ENCODE results near the gene MAGED2.
"Not testable (repeated sequence)": the region's sequence is repeated elsewhere in the genome, so short reads cannot be mapped to it uniquely, and the experiment has no call there.

The MAGED2 gene

DNA sequence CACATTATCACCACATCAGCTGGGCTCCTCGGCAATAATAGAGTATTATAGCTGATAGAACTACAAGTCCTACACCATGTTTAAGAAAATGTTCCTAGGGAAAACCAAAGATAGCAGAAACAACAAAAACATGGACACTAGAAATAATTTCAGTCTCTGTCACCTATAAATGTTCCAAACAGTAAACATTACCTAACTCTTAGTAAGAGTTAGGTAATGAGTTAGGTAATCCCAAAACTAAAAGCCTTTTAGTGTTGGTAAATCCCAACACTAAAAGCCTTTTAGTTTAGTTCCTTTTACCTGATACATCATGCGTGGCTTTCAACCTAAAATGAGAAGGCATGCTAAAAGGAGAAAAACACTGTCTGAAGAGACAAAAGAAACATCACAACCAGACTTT lies 35.5 kb downstream of the MAGED2 start:
- no peak overlapping the region for H3K4me3 ChIP-seq (IDR thresholded peaks at IDR 0.05; ENCODE audit: insufficient read depth, low read depth, low read length)
- H4K20me1 ChIP-seq (ENCODE audit: insufficient read depth) = no peaks in the 10 kb centered on the region
- no peaks in the 10 kb centered on the region for H3K4me1 ChIP-seq (ENCODE audit: low read depth, poor library complexity, severe bottlenecking)
- no peak overlapping the region for H2AFZ ChIP-seq (ENCODE audit: low read depth)
- no peak overlapping the region for H3K9ac ChIP-seq
- no peak overlapping the region for H3K4me2 ChIP-seq
- no peak overlapping the region for H3K27ac ChIP-seq
- H3K36me3 ChIP-seq (ENCODE audit: insufficient read depth) = no peaks in the 10 kb centered on the region
- no peaks in the 10 kb centered on the region for H3K27me3 ChIP-seq (ENCODE audit: insufficient read depth, low read depth)
- TF ChIP-seq, protein P1, sequence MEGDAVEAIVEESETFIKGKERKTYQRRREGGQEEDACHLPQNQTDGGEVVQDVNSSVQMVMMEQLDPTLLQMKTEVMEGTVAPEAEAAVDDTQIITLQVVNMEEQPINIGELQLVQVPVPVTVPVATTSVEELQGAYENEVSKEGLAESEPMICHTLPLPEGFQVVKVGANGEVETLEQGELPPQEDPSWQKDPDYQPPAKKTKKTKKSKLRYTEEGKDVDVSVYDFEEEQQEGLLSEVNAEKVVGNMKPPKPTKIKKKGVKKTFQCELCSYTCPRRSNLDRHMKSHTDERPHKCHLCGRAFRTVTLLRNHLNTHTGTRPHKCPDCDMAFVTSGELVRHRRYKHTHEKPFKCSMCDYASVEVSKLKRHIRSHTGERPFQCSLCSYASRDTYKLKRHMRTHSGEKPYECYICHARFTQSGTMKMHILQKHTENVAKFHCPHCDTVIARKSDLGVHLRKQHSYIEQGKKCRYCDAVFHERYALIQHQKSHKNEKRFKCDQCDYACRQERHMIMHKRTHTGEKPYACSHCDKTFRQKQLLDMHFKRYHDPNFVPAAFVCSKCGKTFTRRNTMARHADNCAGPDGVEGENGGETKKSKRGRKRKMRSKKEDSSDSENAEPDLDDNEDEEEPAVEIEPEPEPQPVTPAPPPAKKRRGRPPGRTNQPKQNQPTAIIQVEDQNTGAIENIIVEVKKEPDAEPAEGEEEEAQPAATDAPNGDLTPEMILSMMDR (conservative IDR thresholded peaks at IDR 0.05; ENCODE audit: low read depth, low read length) = no peak
- H3K79me2 ChIP-seq (ENCODE audit: insufficient read depth, low read depth) = no peaks in the 10 kb centered on the region

DNA sequence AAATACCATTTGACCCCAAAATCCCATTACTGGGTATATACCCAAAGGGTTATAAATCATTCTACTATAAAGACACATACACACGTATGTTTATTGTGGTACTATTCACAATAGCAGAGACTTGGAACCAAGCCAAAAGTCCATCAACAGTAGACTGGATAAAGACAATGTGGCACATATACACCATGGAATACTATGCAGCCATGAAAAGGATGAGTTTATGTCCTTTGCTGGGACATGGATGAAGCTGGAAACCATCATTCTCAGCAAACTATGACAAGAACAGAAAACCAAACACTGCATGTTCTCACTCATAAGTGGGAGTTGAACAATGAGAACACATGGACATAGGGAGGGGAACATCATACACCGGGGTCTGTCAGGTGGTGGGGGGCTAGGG lies 40.2 kb downstream of the MAGED2 start:
- H2AFZ ChIP-seq (ENCODE audit: low read depth); H3K79me2 ChIP-seq (ENCODE audit: insufficient read depth, low read depth); H4K20me1 ChIP-seq (ENCODE audit: insufficient read depth); H3K36me3 ChIP-seq (ENCODE audit: insufficient read depth); H3K27me3 ChIP-seq (ENCODE audit: insufficient read depth, low read depth); H3K4me1 ChIP-seq (ENCODE audit: low read depth, poor library complexity, severe bottlenecking); H3K27ac ChIP-seq; H3K4me2 ChIP-seq; H3K4me3 ChIP-seq (IDR thresholded peaks at IDR 0.05; ENCODE audit: insufficient read depth, low read depth, low read length); H3K9ac ChIP-seq: not testable (repeated sequence)

DNA sequence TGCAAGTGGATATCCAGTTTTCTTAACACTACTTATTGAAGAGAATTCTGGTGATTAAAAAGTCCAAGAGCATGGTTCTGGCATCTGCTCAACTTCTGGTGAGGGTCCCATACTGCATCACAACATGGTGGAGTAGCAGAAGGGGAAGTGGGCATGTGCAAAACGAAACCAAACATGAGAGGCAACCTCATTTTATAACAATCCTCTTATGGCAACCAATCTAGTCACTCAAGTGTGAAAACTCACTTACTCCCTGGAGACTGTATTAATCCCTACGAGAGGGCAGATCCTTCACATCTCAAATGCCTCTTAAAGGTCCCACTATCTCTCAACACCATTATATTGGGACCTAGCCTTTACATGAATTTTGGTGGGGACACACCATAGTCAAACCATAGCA lies 57.7 kb downstream of the MAGED2 start:
- Histone ChIP-seq H3K4me3 (IDR thresholded peaks at IDR 0.05; ENCODE audit: insufficient read depth, low read depth, low read length) (no peak overlapping the region), H4K20me1 (ENCODE audit: insufficient read depth) (no peaks in the 10 kb centered on the region), H3K9ac (no peak overlapping the region), H3K27ac (no peak overlapping the region), H3K27me3 (ENCODE audit: insufficient read depth, low read depth) (no peaks in the 10 kb centered on the region), H2AFZ (ENCODE audit: low read depth) (no peak overlapping the region), H3K4me1 (ENCODE audit: low read depth, poor library complexity, severe bottlenecking) (no peaks in the 10 kb centered on the region), H3K36me3 (ENCODE audit: insufficient read depth) (no peaks in the 10 kb centered on the region), H3K4me2 (no peak overlapping the region), H3K79me2 (ENCODE audit: insufficient read depth, low read depth) (no peaks in the 10 kb centered on the region)
- TF ChIP-seq, protein P1 (conservative IDR thresholded peaks at IDR 0.05; ENCODE audit: low read depth, low read length) = no peak
